Endothelial cell (in vitro differentiated cells): ENCODE data around the gene THBS3. TPM values are rescaled to one million over a fixed set of nuclear protein-coding genes. Genes with fewer than 3 reads are reported as not detected.

Experiments
- DNase-seq: peaks from one replicate; pipeline ENCODE4 v3.0.0; 2021; ENCODE audit warnings: low spot score
- H3K27ac Mint-ChIP-seq: one replicate; pipeline ENCODE4 v1.8.0; 2021; ENCODE audit warnings: mixed read lengths, inconsistent platforms; ENCODE audit not compliant: unreplicated experiment
- H3K27me3 Mint-ChIP-seq: one replicate; pipeline ENCODE4 v1.8.0; 2021; ENCODE audit warnings: mild to moderate bottlenecking, moderate library complexity, mixed read lengths, inconsistent platforms; ENCODE audit not compliant: unreplicated experiment
- H3K36me3 Mint-ChIP-seq: one replicate; pipeline ENCODE4 v1.8.0; 2021; ENCODE audit warnings: mild to moderate bottlenecking, low read depth, mixed read lengths, inconsistent platforms; ENCODE audit not compliant: unreplicated experiment
- H3K4me1 Mint-ChIP-seq: one replicate; pipeline ENCODE4 v1.8.0; 2021; ENCODE audit warnings: mild to moderate bottlenecking, mixed read lengths, inconsistent platforms; ENCODE audit not compliant: unreplicated experiment
- H3K4me3 Mint-ChIP-seq: one replicate; pipeline ENCODE4 v1.8.0; 2021; ENCODE audit warnings: mild to moderate bottlenecking, mixed read lengths, inconsistent platforms; ENCODE audit not compliant: unreplicated experiment
- H3K9me3 Mint-ChIP-seq: one replicate; pipeline ENCODE4 v1.8.0; 2021; ENCODE audit warnings: mixed read lengths, inconsistent platforms; ENCODE audit not compliant: unreplicated experiment
- CTCF ChIP-seq: fragments of 200-600 bp; sonication (generic); IDR thresholded peaks from one replicate; pipeline ENCODE4 v1.5.0; 2021; ENCODE audit warnings: antibody characterized with exemption; ENCODE audit not compliant: unreplicated experiment
- total RNA-seq: library from RNA; stranded (reverse); fragmentation: NEBNext Ultra II Directional; extraction: Animal tissue kit (Norgen Biotek cat#: 25700); gene quantifications from one replicate; pipeline ENCODE4 v1.2.1, GENCODE V29; 2021; ENCODE audit not compliant: unreplicated experiment

THBS3 gene
- total RNA-seq, 1 donor from 2014 or later: 35.5 TPM

GRCh38 chr1:155186067-155186793, 21.5 kb downstream of the THBS3 start:
- no peak overlapping the region for H3K4me3 Mint-ChIP-seq
- H3K9me3 Mint-ChIP-seq: no peaks in the 10 kb centered on the region
- DNase-seq: no peak
- no peaks in the 10 kb centered on the region for H3K4me1 Mint-ChIP-seq
- peaks cover 11% of the 10 kb centered on the region for H3K27me3 Mint-ChIP-seq
- peaks cover 15% of the 10 kb centered on the region for H3K36me3 Mint-ChIP-seq
- no peak overlapping the region for H3K27ac Mint-ChIP-seq
- no peak for TF ChIP-seq CTCF

- no peak for DNase-seq
- H3K36me3 Mint-ChIP-seq: peaks cover 15% of the 10 kb centered on the region
- no peaks in the 10 kb centered on the region for H3K4me1 Mint-ChIP-seq
- TF ChIP-seq CTCF: no peak
- peaks cover 11% of the 10 kb centered on the region for H3K27me3 Mint-ChIP-seq
- H3K27ac Mint-ChIP-seq: no peak overlapping the region
- no peak overlapping the region for H3K4me3 Mint-ChIP-seq
- H3K9me3 Mint-ChIP-seq: no peaks in the 10 kb centered on the region
Observed at GRCh38 chr1:155185783-155186066, 22.0 kb downstream of the THBS3 start.

- Mint-ChIP-seq H3K36me3 (peaks cover 15% of the 10 kb centered on the region), H3K27me3 (peaks cover 11% of the 10 kb centered on the region), H3K4me1 (no peaks in the 10 kb centered on the region), H3K4me3 (no peak overlapping the region), H3K9me3 (no peaks in the 10 kb centered on the region), H3K27ac (no peak overlapping the region)
- no peak for DNase-seq
- TF ChIP-seq CTCF: no peak
Observed at GRCh38 chr1:155184835-155185782, 22.6 kb downstream of the THBS3 start.

- no peaks in the 10 kb centered on the region for H3K4me1 Mint-ChIP-seq
- no peak for TF ChIP-seq CTCF
- H3K27me3 Mint-ChIP-seq: peaks cover 11% of the 10 kb centered on the region
- no peak overlapping the region for H3K27ac Mint-ChIP-seq
- peaks cover 15% of the 10 kb centered on the region for H3K36me3 Mint-ChIP-seq
- no peak overlapping the region for H3K4me3 Mint-ChIP-seq
- no peak for DNase-seq
- no peaks in the 10 kb centered on the region for H3K9me3 Mint-ChIP-seq
Observed at GRCh38 chr1:155184351-155184811, 23.3 kb downstream of the THBS3 start.
